Left lung (tissue), 10 donors: Measurements from ENCODE around the gene SMAD5. TPM values are rescaled to one million over a fixed set of nuclear protein-coding genes. Genes with fewer than 3 reads are reported as not detected.

Source experiments
- ATAC-seq: fragments of 200-7000 bp; cut with Tn5 transposase; one replicate; pipeline ENCODE4 v1.9.1; 2020; ENCODE audit warnings: moderate library complexity
- DNase-seq, 4 donors: peaks; one replicate each; pipeline ENCODE4 v3.0.0-alpha.2; 2013 to 2020
- H3K27ac ChIP-seq, 2 donors: fragments of 200-600 bp; sonication (generic) in 1 of 2; one replicate each; pipeline versions ENCODE4 v1.5.0 to v1.8.0; 2020 to 2021
- H3K27me3 ChIP-seq, 2 donors: fragments of 200-600 bp; sonication (generic) in 1 of 2; one replicate each; pipeline versions ENCODE4 v1.5.0 to v1.8.0; 2020 to 2021
- H3K36me3 ChIP-seq, 2 donors: fragments of 200-600 bp; sonication (generic) in 1 of 2; one replicate each; pipeline versions ENCODE4 v1.5.0 to v1.8.0; 2020 to 2021
- H3K4me1 ChIP-seq, 2 donors: fragments of 200-600 bp; one replicate each; pipeline ENCODE4 v1.8.0; 2021
- H3K4me3 ChIP-seq, 2 donors: fragments of 200-600 bp; sonication (generic) in 1 of 2; one replicate each; pipeline versions ENCODE4 v1.5.0 to v1.8.0; 2020 to 2021; ENCODE audit warnings: mild to moderate bottlenecking in 1 of 2
- H3K9me3 ChIP-seq, 2 donors: fragments of 200-600 bp; sonication (generic) in 1 of 2; one replicate each; pipeline versions ENCODE4 v1.5.0 to v1.8.0; 2020 to 2021
- CTCF ChIP-seq, 2 donors: fragments of 200-600 bp; sonication (generic) in 1 of 2; IDR thresholded peaks; one replicate each; pipeline versions ENCODE4 v1.5.0 to v1.8.0; 2021; ENCODE audit warnings: antibody characterized with exemption in 2 of 2
- intact Hi-C, 2 donors: fragments of 100-400 bp; cut with DNase I; formaldehyde crosslinking; loops; one replicate each; pipeline versions ENCODE4 v1.11.2 to v1.14.2; 2022
- polyA plus RNA-seq, 6 donors: library from polyadenylated mRNA; unstranded; fragments of 120-200 nt; gene quantifications; one replicate each; pipeline ENCODE4 v1.2.1, GENCODE V29; 2013; ENCODE audit not compliant: insufficient read length in 6 of 6
- total RNA-seq, 2 donors: library from RNA; stranded (reverse); fragmentation: NEBNext Ultra II Directional; extraction: Animal tissue kit (Norgen Biotek cat#: 25700); gene quantifications; one replicate each; pipeline ENCODE4 v1.2.1, GENCODE V29; 2021
- donor health status: DM: no; HTN: yes; CAD: no.
- donor health status: DM: no; HTN: no; CAD: no.

SMAD5 gene
- total and polyA plus RNA-seq, 8 donors, result 54.7 to 83.5 (median 73.6) TPM

DNA sequence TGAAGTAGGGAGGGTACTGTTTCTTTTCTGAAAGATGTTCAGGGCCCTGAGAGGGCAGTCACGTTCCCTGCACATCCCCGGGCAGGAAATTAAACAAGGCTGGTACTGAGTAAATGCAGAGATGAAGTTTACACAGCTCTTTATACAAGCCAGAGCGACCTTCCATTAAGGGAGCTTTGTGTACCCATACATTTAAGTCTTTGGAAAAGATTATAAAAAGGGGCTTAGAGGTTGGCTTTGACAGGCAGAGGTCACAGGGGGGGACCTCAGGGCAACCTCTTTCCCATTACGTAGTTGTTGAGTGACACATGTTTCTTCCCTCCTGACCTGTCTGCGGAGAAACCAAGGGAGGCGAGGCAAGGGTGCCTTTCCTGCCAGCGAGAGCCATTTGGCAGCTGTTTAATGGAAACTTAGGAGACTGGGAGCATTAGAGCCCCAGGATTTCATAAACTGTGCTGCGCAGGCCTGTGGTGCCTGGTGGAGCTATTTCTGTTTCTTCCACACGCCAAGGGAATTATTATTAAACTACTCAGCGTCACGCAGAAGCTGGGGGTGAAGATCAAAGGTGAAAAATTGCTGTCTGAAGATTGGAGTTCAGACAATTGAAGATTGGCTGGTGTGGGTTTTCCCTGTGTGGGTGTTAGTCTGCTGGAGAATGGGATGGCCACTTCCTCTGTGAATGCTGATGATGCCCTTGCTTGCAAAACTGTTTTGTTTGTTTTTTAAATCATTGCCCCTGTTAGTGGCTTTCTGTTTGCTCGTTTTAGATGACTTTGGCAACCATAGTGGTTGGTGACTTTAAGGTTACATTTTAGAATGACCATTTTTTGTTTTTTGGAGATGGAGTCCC, 63.6 kb downstream of the SMAD5 start:
- no peak for ATAC-seq
- TF ChIP-seq CTCF (IDR thresholded peaks at IDR 0.05), result no peak
- intact Hi-C loops, result no loop called here
- H3K27ac ChIP-seq, result no peak overlapping the region
- H3K4me1 ChIP-seq, result peaks cover 9 to 22% of the 10 kb centered on the region in 2 donors
- no peaks in the 10 kb centered on the region for H3K36me3 ChIP-seq
- no peak overlapping the region for H3K4me3 ChIP-seq
- H3K9me3 ChIP-seq, result no peaks in the 10 kb centered on the region
- H3K27me3 ChIP-seq, result peaks cover 26 to 90% of the 10 kb centered on the region in 2 donors
- DNase-seq, result no peak

GRCh38 chr5:136197462-136198142, 65.0 kb downstream of the SMAD5 start:
- no peak overlapping the region for H3K4me3 ChIP-seq
- H3K27me3 ChIP-seq, result peaks cover 12 to 90% of the 10 kb centered on the region in 2 donors
- peaks cover under 1 to 8% of the 10 kb centered on the region in 2 donors for H3K4me1 ChIP-seq
- no peaks in the 10 kb centered on the region for H3K9me3 ChIP-seq
- no peak overlapping the region for H3K27ac ChIP-seq
- ATAC-seq (no peak), DNase-seq (no peak)
- H3K36me3 ChIP-seq, result no peaks in the 10 kb centered on the region
- TF ChIP-seq CTCF (IDR thresholded peaks at IDR 0.05), result no peak
- intact Hi-C loops, result no loop called here

DNA sequence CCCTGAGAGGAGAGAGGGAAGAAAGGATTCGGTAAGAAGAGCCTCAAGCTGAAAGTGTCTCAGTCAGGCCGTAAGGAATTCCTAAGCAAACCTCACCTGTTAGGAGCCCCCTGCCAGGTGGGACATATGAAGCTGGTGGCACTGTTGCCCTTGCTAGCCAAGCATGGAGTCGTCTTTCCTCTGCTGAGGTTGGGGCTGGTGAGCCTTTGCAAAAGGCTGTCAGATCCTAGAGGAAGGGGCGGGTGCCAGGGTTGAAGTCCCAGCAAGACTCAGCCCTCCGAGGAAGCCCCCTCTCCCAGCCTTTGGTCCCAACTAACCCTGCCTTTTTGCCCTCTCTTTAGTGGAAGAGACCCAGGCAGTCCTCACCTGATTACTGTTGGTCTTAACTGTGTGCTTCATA, 65.8 kb downstream of the SMAD5 start:
- H3K9me3 ChIP-seq, result no peaks in the 10 kb centered on the region
- peaks cover 5 to 87% of the 10 kb centered on the region in 2 donors for H3K27me3 ChIP-seq
- no peak overlapping the region for H3K4me3 ChIP-seq
- H3K36me3 ChIP-seq, result no peaks in the 10 kb centered on the region
- intact Hi-C loops, result no loop called here
- ATAC-seq, result no peak
- H3K27ac ChIP-seq, result no peak overlapping the region
- no peaks in the 10 kb centered on the region for H3K4me1 ChIP-seq
- no peak for DNase-seq
- TF ChIP-seq CTCF (IDR thresholded peaks at IDR 0.05), result no peak

GRCh38 chr5:136199408-136199807, 66.8 kb downstream of the SMAD5 start:
- intact Hi-C loops, result no loop called here
- no peak for TF ChIP-seq CTCF (IDR thresholded peaks at IDR 0.05)
- ATAC-seq (no peak), DNase-seq (no peak)
- Histone ChIP-seq H3K36me3 (no peaks in the 10 kb centered on the region), H3K27ac (no peak overlapping the region), H3K27me3 (peaks cover 0 to 77% of the 10 kb centered on the region in 2 donors), H3K4me1 (no peaks in the 10 kb centered on the region), H3K9me3 (no peaks in the 10 kb centered on the region), H3K4me3 (no peak overlapping the region)

DNA sequence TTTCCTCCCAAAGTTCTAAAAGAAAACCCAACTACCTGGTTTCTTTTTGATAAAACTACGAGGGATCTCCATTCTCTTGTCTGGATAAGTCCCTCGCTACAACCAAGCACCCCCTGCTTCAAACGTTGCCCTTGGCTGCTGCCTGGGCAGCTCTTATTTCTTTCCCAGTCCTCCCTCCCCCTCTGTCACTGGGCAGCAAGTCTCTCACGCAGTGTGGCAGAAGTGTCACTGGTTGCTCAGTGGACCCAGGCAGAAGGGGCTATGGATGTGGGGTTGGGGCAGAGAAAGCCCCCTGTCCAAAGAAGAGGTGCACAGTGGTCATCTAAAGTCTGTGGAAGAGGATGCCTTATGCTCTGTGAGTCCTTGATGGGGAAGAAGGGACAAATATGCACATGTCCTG, 67.5 kb downstream of the SMAD5 start:
- TF ChIP-seq CTCF (IDR thresholded peaks at IDR 0.05), result no peak
- intact Hi-C loops, result loop anchor here in 1 of 2 donors (10.0 kb wide), 1 partner anchor 315 kb away; no protein-coding TSS in a partner anchor
- Histone ChIP-seq H3K36me3 (no peaks in the 10 kb centered on the region), H3K27me3 (peaks cover 0 to 70% of the 10 kb centered on the region in 2 donors), H3K4me1 (no peaks in the 10 kb centered on the region), H3K27ac (no peak overlapping the region), H3K4me3 (no peak overlapping the region), H3K9me3 (no peaks in the 10 kb centered on the region)
- ATAC-seq (no peak), DNase-seq (no peak)
